Measurements from ENCODE around the gene REN.

The REN gene

GRCh38 chr1:204108312-204109141 lies 57.6 kb downstream of the REN start:
- in situ Hi-C loops (cut with MboI; ENCODE audit: low pct_unique_long_range_greater_than_20kb, low sequenced_read_pairs, unreplicated experiment), result no loop called here
- no peak for TF ChIP-seq CTCF (IDR thresholded peaks at IDR 0.05; ENCODE audit: extremely low read depth, insufficient read depth, missing control alignments)
- DNase-seq (ENCODE audit: low spot score), result no peak

- no peak for DNase-seq (ENCODE audit: low spot score)
- no peak for TF ChIP-seq CTCF (IDR thresholded peaks at IDR 0.05; ENCODE audit: extremely low read depth, insufficient read depth, missing control alignments)
- in situ Hi-C loops (cut with MboI; ENCODE audit: low pct_unique_long_range_greater_than_20kb, low sequenced_read_pairs, unreplicated experiment), result no loop called here
Measured at GRCh38 chr1:204107892-204108291, 58.2 kb downstream of the REN start.

- no peak for TF ChIP-seq CTCF (IDR thresholded peaks at IDR 0.05; ENCODE audit: extremely low read depth, insufficient read depth, missing control alignments)
Measured at GRCh38 chr1:204106825-204107224, 59.3 kb downstream of the REN start.

GRCh38 chr1:204105131-204105515 lies 61.0 kb downstream of the REN start:
- no peak for TF ChIP-seq CTCF (IDR thresholded peaks at IDR 0.05; ENCODE audit: extremely low read depth, insufficient read depth, missing control alignments)
- in situ Hi-C loops (cut with MboI; ENCODE audit: low pct_unique_long_range_greater_than_20kb, low sequenced_read_pairs, unreplicated experiment), result no loop called here
- DNase-seq (ENCODE audit: low spot score), result no peak

More at GRCh38 chr1:204106825-204107224, 59.3 kb downstream of the REN start:
- in situ Hi-C loops (cut with MboI; ENCODE audit: low pct_unique_long_range_greater_than_20kb, low sequenced_read_pairs, unreplicated experiment), result no loop called here
- DNase-seq (ENCODE audit: low spot score), result no peak
